T47D (cell line): ENCODE results near the gene CREBBP.
A peak's percentile ranks its signal among the peaks of the same experiment; 100 is the strongest.

Experiments
- DNase-seq, 2 experiments: peaks; one replicate each; pipeline versions ENCODE4 v3.0.0 to v3.0.0-alpha.2; 2011 to 2012; ENCODE audit warnings: low read depth in 1 of 2, low spot score in 1 of 2
- JUND ChIP-seq: IDR thresholded peaks from 2 replicates; pipeline ENCODE4 v1.6.1; 2012; ENCODE audit warnings: low read depth
- in situ Hi-C: cut with HindIII; loops from 2 replicates; pipeline ENCODE4 v1.10.0; 2016; ENCODE audit warnings: low sequenced_read_pairs, low pct_unique_long_range_greater_than_20kb

The CREBBP gene

GRCh38 chr16:3698941-3699340, 181.6 kb downstream of the CREBBP start:
- in situ Hi-C loops = no loop called here
- TF ChIP-seq JUND = no peak
- DNase-seq = no peak

DNA sequence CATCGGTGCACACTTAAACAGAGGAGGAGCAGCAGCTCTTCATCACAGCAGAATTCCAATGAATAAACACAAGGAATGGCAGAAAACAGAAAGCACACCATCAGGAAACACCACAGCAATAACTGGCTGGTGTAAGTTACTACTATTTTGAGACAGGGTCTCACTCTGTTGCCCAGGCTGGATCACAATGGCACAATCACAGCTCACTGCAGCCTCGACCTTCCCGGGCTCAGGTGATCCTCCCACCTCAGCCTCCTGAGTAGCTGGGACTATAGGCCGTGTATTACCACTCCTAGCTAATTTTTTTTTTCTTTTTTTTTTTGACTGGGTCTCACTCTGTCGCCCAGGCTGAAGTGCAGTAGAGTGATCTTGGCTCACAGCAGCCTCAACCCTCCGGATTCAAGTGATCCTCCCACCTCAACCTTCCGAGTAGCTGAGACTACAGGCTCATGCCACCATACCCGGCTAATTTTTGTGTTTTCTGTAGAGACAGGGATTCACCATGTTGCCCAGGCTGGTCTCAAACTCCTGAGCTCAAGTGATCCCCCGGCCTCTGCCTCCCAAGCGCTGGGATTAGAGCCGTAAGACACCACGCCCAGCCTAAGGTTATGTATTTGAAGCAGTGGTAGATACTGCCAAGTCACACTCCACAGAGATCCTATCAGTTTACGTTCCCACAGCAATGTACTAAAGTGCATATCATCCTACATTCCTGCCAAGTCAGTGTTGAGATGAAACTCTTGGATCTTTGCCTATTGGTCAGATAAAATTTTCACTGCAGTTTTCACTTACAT, 183.9 kb downstream of the CREBBP start:
- TF ChIP-seq JUND = no peak
- in situ Hi-C loops = no loop called here
- peak in 1 of 2 experiments; percentile 75 for DNase-seq

- in situ Hi-C loops = no loop called here
- TF ChIP-seq JUND = no peak
- no peak for DNase-seq
Observed at GRCh38 chr16:3695610-3696369, 184.7 kb downstream of the CREBBP start.

DNA sequence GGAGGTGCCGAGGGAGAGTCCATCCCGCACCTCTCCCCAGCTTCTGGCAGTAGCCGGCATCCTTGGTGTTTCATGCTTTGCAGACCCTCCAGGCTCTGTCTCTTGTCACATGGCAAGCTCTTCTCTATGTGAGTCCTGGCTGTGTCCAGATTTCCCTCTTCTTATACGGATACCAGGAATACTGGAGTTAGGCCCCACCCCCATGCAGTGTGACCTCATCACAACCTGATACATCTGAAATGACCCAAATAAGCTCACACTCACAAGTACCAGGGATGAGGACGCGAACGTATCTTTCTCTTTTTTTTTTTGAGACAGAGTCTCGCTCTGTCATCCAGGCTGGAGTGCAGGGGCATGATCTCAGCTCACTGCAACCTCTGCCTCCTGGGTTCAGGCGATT, 186.5 kb downstream of the CREBBP start:
- in situ Hi-C loops = no loop called here
- DNase-seq = no peak
- no peak for TF ChIP-seq JUND

DNA sequence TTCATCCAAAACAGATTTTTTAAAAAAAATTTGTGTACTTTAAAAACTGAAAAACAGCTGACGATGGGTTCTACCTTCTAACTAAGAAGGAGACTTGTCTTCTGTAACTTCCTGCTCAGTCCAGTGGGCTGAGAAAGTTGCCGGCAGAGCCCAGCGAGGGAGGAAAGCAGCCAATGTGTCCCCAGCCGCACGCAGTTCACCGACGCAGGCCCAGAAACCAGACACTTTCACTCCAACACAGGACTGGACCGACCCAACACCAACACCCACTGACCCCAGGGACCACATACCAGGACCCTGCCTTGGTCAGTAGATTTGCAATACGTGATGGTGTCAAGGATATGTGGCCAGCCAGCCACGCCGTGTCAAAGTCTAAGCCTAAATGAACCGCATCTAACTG, 188.8 kb downstream of the CREBBP start:
- in situ Hi-C loops = no loop called here
- DNase-seq = no peak
- TF ChIP-seq JUND = no peak

GRCh38 chr16:3690980-3691720, 189.4 kb downstream of the CREBBP start:
- in situ Hi-C loops = no loop called here

DNA sequence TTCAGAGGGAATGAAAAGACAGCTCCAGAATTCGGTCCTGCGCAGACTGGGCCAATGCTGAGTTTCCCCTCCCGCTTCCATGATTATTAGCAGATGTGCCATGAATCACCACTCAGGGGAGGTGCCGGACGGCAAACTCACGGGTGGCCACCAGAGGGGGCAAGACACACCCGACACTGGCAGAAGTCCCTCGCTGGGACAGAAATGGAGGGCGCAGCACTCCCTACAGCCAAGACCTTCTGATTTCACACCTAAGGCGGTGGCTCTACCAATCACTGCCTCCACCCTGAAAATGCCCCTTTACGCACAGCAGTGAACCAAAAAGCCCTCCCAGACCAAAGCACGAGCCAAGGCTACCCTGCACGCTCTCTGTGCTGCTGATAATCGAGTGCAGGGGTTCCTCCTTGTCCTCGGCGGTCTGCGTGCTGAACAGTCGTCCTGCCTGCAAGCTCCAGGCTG, 190.0 kb downstream of the CREBBP start:
- in situ Hi-C loops = no loop called here
- peak; percentile 69 to 79 for DNase-seq
- no peak for TF ChIP-seq JUND

More at GRCh38 chr16:3690980-3691720, 189.4 kb downstream of the CREBBP start:
- TF ChIP-seq JUND = no peak
- DNase-seq = no peak

DNA sequence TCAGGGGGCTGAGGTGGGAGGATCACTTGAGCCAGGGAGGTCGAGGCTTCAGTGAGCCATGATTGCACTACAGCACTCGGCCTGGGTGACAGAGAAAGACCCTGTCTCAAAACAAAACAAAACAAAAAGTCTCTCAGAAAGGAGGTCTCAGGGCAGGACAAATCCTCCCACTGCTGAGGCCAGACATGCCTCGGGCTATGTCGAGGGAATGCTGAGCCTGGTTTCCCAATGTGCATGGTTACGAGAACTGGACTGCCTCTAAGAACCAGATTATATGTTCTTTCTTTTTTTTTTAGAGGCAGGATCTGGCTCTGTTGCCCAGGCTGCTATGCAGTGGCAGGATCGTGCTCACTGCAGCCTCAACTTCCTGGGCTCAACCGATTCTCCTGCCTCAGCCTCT, 190.8 kb downstream of the CREBBP start:
- in situ Hi-C loops = no loop called here
- no peak for DNase-seq
- TF ChIP-seq JUND = no peak

DNA sequence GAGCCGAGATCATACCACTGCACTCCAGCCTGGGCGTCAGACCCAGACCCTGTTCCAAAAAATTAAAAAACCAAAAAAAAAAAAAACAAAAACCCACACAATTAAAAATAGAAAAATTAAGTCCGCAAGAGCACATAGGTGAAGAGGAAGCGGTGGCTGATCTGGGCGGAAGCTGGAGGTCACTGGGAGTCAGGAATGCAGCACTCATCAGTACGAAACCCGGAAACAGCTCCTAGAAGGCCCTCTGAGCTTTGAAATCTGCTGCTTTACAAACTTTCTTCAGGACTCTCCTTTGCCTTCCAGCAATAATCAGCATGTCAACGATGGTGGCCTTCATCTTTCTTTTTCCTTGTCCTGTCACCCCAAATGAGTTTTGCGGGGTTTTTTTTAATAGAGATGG, 192.7 kb downstream of the CREBBP start:
- TF ChIP-seq JUND = no peak
- DNase-seq = no peak
- in situ Hi-C loops = no loop called here

GRCh38 chr16:3687021-3687420, 193.5 kb downstream of the CREBBP start:
- no peak for TF ChIP-seq JUND
- in situ Hi-C loops = no loop called here
- no peak for DNase-seq

GRCh38 chr16:3681206-3681605, 199.3 kb downstream of the CREBBP start:
- DNase-seq = no peak
- no peak for TF ChIP-seq JUND
- in situ Hi-C loops = no loop called here

- DNase-seq = no peak
- no peak for TF ChIP-seq JUND
- in situ Hi-C loops = no loop called here
Observed at GRCh38 chr16:3677994-3678393, 202.5 kb downstream of the CREBBP start.

DNA sequence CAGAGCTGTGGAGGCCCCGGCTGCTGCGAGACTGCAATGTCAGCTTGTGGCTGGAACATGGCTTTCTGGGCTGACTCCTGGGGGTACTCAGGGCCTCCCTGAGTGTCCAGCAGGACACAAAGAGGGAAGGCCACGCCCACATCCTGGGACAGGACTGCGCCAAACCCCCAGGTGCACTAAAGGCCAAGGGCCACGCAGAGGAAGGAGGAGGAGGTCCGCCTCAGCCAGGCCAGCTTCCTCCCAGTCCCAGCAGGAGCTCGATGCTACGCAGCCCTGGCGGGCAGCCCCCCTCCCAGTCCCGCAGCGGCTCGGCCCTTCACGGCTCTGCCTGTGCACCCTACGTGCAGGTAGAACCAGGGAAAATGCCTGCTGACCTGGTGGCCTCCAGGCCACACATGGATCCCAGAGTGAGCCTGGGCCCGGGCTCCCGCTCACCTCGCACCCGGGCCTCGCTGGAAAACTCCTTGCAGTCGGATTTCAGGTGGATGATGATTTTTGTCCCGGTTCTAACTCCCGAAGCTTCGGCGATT, 204.8 kb downstream of the CREBBP start:
- TF ChIP-seq JUND = no peak
- no peak for DNase-seq
- in situ Hi-C loops = no loop called here
